ENCODE data around the gene THBS2. TPM values are rescaled to one million over a fixed set of nuclear protein-coding genes. Genes with fewer than 3 reads are reported as not detected.

THBS2 gene
- polyA plus RNA-seq, 1 experiment: 857 TPM

DNA sequence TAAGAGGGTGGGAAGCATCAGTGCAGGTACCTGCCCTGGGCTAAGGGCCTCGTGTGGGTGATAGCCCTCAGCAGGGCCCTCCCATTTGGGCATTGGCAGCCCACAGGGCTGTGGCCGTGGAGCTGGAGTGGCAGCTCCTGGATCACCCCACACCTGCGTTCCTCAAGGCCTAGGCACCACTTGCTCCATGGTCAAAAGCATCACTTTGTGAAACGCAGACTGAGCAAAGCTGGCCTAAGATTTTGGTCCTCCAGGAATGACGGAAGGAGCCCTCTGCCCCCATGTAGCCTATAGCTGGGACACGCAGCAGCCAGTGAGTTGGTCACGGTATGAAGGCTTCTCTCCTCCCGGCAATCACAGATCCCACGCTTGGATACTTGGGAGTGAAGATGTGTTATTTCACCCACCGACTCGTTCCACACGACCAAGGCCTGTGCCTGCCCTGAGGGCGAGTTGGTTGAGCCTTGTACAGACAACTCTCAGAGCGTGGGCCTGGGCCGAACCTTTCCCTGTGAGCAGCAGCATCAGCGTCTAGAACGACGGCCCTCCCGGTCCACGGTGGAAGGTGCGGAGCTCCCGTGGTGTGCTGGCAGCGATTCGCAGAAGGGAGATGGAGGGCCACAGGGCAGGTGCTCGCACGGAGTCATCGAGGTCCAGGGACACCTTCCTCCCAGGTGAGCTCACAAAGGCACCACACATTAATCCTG is 39.7 kb downstream of the THBS2 start:
- no peak for DNase-seq (ENCODE audit: low read depth)
- Histone ChIP-seq H3K4me3 (ENCODE audit: low read depth, low read length) (no peak overlapping the region), H3K36me3 (ENCODE audit: control insufficient read depth, insufficient read depth, low read length) (peaks cover 17% of the 10 kb centered on the region), H3K27me3 (ENCODE audit: control insufficient read depth, insufficient read depth, low read length) (no peaks in the 10 kb centered on the region)
- ChIA-PET POLR2A (interaction anchor here (0.6 to 1.0 kb wide), 2 partner anchors 143 to 178 kb away, joined by 3 read pairs; no protein-coding TSS in a partner anchor), CTCF (interaction anchor here (1.0 to 2.0 kb wide), 2 partner anchors 12 to 257 kb away, joined by 3 to 5 read pairs; no protein-coding TSS in a partner anchor)
- TF ChIP-seq, protein P1, sequence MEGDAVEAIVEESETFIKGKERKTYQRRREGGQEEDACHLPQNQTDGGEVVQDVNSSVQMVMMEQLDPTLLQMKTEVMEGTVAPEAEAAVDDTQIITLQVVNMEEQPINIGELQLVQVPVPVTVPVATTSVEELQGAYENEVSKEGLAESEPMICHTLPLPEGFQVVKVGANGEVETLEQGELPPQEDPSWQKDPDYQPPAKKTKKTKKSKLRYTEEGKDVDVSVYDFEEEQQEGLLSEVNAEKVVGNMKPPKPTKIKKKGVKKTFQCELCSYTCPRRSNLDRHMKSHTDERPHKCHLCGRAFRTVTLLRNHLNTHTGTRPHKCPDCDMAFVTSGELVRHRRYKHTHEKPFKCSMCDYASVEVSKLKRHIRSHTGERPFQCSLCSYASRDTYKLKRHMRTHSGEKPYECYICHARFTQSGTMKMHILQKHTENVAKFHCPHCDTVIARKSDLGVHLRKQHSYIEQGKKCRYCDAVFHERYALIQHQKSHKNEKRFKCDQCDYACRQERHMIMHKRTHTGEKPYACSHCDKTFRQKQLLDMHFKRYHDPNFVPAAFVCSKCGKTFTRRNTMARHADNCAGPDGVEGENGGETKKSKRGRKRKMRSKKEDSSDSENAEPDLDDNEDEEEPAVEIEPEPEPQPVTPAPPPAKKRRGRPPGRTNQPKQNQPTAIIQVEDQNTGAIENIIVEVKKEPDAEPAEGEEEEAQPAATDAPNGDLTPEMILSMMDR (IDR thresholded peaks at IDR 0.05; ENCODE audit: insufficient read depth, low read depth, low read length): no peak

DNA sequence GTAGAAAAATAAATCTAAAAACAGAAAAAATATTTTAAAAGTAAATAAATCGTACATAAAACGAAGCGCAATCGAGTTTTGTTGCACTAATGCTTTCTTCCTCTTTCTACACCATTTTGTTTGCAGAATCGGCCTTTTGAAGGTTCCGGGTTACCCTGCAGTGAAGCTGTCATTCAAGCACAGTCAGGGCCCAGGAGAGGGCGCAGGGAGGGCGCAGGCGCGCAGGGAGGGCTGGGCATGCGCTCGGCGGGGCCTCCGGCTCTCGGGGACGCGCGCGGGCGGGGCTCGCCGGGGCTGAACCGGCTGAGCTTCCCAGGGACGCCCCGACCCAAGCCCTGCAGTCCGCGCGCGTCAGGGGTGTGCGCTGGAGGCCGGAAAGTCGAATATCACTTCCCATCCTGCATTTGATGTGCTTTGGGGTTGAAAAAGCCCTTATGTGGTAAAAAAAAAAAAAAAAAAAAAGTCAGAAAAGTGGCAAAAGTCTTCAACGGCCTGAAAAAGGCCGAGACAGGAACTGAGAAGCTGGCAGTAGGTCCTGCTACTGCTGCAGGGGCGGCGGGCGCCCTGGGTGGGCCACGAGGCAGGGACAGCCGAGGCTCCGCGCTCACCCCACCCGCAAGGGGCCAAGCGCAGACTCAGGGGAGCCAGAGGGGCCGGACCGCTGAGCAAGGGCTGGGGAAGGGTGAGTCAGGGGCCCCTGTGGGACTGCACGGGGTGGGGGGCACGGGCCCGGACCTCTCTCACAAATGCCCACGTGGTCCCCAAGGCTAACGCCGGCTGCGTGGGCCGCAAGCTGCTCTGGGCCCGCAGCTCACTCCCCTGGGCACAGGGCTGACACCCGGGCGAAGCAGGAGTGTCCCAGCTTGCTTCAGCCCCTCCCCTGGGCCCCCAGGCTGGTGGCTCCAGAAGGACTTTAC is 40.5 kb downstream of the THBS2 start:
- no peak overlapping the region for H3K4me3 ChIP-seq (ENCODE audit: low read depth, low read length)

DNA sequence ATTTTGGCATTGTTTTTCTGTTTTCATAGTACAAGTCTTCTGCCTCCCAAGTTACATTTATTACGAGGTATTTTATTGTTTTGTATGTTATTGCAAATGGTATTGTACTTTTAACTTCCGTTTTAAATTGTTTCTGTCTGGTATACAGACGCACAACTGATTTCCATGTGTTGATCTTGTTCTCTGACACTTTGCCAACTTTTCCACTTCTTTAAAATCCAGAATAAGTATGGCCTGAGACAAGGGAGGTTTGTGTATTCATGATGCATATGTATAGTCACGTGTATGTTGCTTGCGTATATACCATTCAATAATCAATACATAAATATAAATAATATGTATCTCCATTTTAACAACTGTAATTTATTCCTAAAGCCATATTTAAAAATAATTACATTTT is 41.2 kb downstream of the THBS2 start:
- DNase-seq (ENCODE audit: low read depth): no peak
- CTCF ChIA-PET: interaction anchor here (0.8 to 1.0 kb wide), 2 partner anchors 9 to 47 kb away, joined by 3 read pairs; no protein-coding TSS in a partner anchor
- H3K4me3 ChIP-seq (ENCODE audit: low read depth, low read length): no peak overlapping the region

More for the DNA sequence above, 40.5 kb downstream of the THBS2 start:
- H3K36me3 ChIP-seq (ENCODE audit: control insufficient read depth, insufficient read depth, low read length): peaks cover 11% of the 10 kb centered on the region
- ChIA-PET CTCF (interaction anchor here (0.8 to 2.0 kb wide), 3 partner anchors 9 to 256 kb away, joined by 3 to 5 read pairs (median 3); no protein-coding TSS in a partner anchor), POLR2A (interaction anchor here (0.6 kb wide), 1 partner anchor 143 kb away, joined by 3 read pairs; no protein-coding TSS in a partner anchor)
- H3K27me3 ChIP-seq (ENCODE audit: control insufficient read depth, insufficient read depth, low read length): no peaks in the 10 kb centered on the region
- TF ChIP-seq, protein P1 (IDR thresholded peaks at IDR 0.05; ENCODE audit: insufficient read depth, low read depth, low read length): peak; percentile 43
- peak; percentile 40 for DNase-seq (ENCODE audit: low read depth)

DNA sequence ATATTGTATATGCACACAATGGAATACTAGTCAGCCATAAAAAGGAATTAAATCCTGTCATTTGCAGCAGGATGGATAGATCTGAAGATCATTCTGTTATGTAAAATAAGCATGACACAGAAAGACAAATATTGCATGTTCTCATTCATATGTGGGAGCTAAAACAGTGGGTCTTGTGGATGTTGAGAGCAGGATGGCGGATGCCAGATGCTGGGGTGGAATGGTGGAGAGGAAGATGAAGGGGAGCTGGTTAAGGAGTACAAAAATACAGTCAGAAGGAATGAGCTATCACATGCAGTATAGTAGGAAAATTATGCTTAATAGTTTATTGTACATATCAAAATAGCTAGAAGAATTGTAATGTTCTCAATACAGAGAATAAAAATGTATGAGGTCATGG is 41.8 kb downstream of the THBS2 start:
- peaks cover 11% of the 10 kb centered on the region for H3K36me3 ChIP-seq (ENCODE audit: control insufficient read depth, insufficient read depth, low read length)
- no peak for DNase-seq (ENCODE audit: low read depth)
- no peak overlapping the region for H3K4me3 ChIP-seq (ENCODE audit: low read depth, low read length)
- no peaks in the 10 kb centered on the region for H3K27me3 ChIP-seq (ENCODE audit: control insufficient read depth, insufficient read depth, low read length)
- ChIA-PET CTCF (no interaction called here), POLR2A (interaction anchor here (0.6 kb wide), 1 partner anchor 28 kb away, joined by 3 read pairs; no protein-coding TSS in a partner anchor)
- TF ChIP-seq, protein P1 (IDR thresholded peaks at IDR 0.05; ENCODE audit: insufficient read depth, low read depth, low read length): no peak

More for the DNA sequence above, 41.2 kb downstream of the THBS2 start:
- Histone ChIP-seq H3K27me3 (ENCODE audit: control insufficient read depth, insufficient read depth, low read length) (no peaks in the 10 kb centered on the region), H3K36me3 (ENCODE audit: control insufficient read depth, insufficient read depth, low read length) (peaks cover 11% of the 10 kb centered on the region)
- POLR2A ChIA-PET: interaction anchor here (0.6 kb wide), 1 partner anchor 28 kb away, joined by 3 read pairs; no protein-coding TSS in a partner anchor
- TF ChIP-seq, protein P1 (IDR thresholded peaks at IDR 0.05; ENCODE audit: insufficient read depth, low read depth, low read length): no peak
